Tongue (tissue), 2 donors: ENCODE measurements around the gene CDYL. TPM values are rescaled to one million over a fixed set of nuclear protein-coding genes. Genes with fewer than 3 reads are reported as not detected.
"Not testable (repeated sequence)": the region's sequence is repeated elsewhere in the genome, so short reads cannot be mapped to it uniquely, and the experiment has no call there.

Experiments used
- DNase-seq: peaks from one replicate; pipeline ENCODE4 v3.0.0-alpha.2; 2015
- total RNA-seq: library from RNA; depleted of rRNA; stranded (reverse); fragments of >200 nt; gene quantifications from one replicate; pipeline ENCODE4 v1.2.3, GENCODE V29; 2014

CDYL gene
- total RNA-seq, 1 donor from 2014 or later, result 32.6 TPM

- DNase-seq, result no peak
These were observed 70.2 kb downstream of the CDYL start for GRCh38 chr6:4846387-4846786.

GRCh38 chr6:4848382-4849068 lies 72.3 kb downstream of the CDYL start:
- DNase-seq, result peak; percentile 21

- DNase-seq, result no peak
These were observed 73.2 kb downstream of the CDYL start for GRCh38 chr6:4849226-4850022.

- DNase-seq, result no peak
These were observed 74.8 kb downstream of the CDYL start for GRCh38 chr6:4851035-4851434.

- DNase-seq, result not testable (repeated sequence)
These were observed 76.0 kb downstream of the CDYL start for GRCh38 chr6:4852186-4852585.

- no peak for DNase-seq
These were observed 76.7 kb downstream of the CDYL start for GRCh38 chr6:4852938-4853337.

- DNase-seq, result no peak
These were observed 77.1 kb downstream of the CDYL start for GRCh38 chr6:4853349-4853748.

GRCh38 chr6:4853782-4854511 lies 77.7 kb downstream of the CDYL start:
- no peak for DNase-seq

GRCh38 chr6:4856785-4857184 lies 80.6 kb downstream of the CDYL start:
- DNase-seq, result no peak

- DNase-seq, result no peak
These were observed 82.2 kb downstream of the CDYL start for GRCh38 chr6:4858194-4859015.

GRCh38 chr6:4860387-4860786 lies 84.2 kb downstream of the CDYL start:
- DNase-seq, result no peak

GRCh38 chr6:4861564-4861963 lies 85.4 kb downstream of the CDYL start:
- DNase-seq, result no peak

GRCh38 chr6:4864519-4864918 lies 88.3 kb downstream of the CDYL start:
- DNase-seq, result no peak

- not testable (repeated sequence) for DNase-seq
These were observed 88.8 kb downstream of the CDYL start for GRCh38 chr6:4865006-4865405.

GRCh38 chr6:4870821-4871494 lies 94.8 kb downstream of the CDYL start:
- no peak for DNase-seq

GRCh38 chr6:4871825-4872224 lies 95.6 kb downstream of the CDYL start:
- no peak for DNase-seq

GRCh38 chr6:4872841-4873240 lies 96.6 kb downstream of the CDYL start:
- no peak for DNase-seq

- no peak for DNase-seq
These were observed 97.7 kb downstream of the CDYL start for GRCh38 chr6:4873928-4874327.

GRCh38 chr6:4879741-4880275 lies 103.6 kb downstream of the CDYL start:
- no peak for DNase-seq

GRCh38 chr6:4880363-4880762 lies 104.2 kb downstream of the CDYL start:
- no peak for DNase-seq

GRCh38 chr6:4883298-4883697 lies 107.1 kb downstream of the CDYL start:
- DNase-seq, result no peak
